IMR-90 (cell line): Measurements from ENCODE around the gene F2RL3. TPM values are rescaled to one million over a fixed set of nuclear protein-coding genes. Genes with fewer than 3 reads are reported as not detected.

Experiments
- ATAC-seq: fragments of 200-7000 bp; cut with Tn5 transposase; 2 replicates; pipeline ENCODE4 v1.9.1; 2020; ENCODE audit warnings: low read depth, mild to moderate bottlenecking, moderate library complexity
- BruUV-seq: library from RNA; stranded (reverse); fragments of 400-500 nt; replicated peaks from 2 replicates; lab custom pipeline; 2021; lab: Mats Ljungman, UMichigan
- CTCF ChIA-PET: fragments of 300-600 bp; formaldehyde crosslinking; extraction: SDS; loops from one replicate; lab custom pipeline; 2021; ENCODE audit warnings: antibody characterized with exemption; lab: Yijun Ruan, JAX
- POLR2A ChIA-PET: fragments of 300-600 bp; sonication (Branson Sonifier 250); formaldehyde crosslinking; loops from one replicate; lab custom pipeline; 2022; ENCODE audit warnings: antibody characterized with exemption; ENCODE audit not compliant: unreplicated experiment; lab: Charles Lee
- DNase-seq: peaks from one replicate; pipeline ENCODE4 v3.0.0; 2013
- H2AFZ ChIP-seq: replicated peaks from 2 replicates; pipeline ENCODE3; 2013; ENCODE audit warnings: low read length, mild to moderate bottlenecking; ENCODE audit not compliant: poor library complexity
- H2AK5ac ChIP-seq: 2 replicates; pipeline ENCODE4 v1.6.1; 2013; ENCODE audit warnings: low read depth, low read length, inconsistent platforms
- H2AK9ac ChIP-seq: replicated peaks from 2 replicates; pipeline ENCODE3; 2013; ENCODE audit warnings: mild to moderate bottlenecking, low read depth, low read length, moderate library complexity; ENCODE audit not compliant: poor library complexity
- H2BK120ac ChIP-seq: 2 replicates; pipeline ENCODE4 v1.6.1; 2013; ENCODE audit warnings: low read depth, low read length, inconsistent platforms
- H2BK15ac ChIP-seq: 3 replicates; pipeline ENCODE4 v1.6.1; 2013; ENCODE audit warnings: low read depth, low read length, inconsistent platforms
- H2BK20ac ChIP-seq: 2 replicates; pipeline ENCODE4 v1.6.1; 2013; ENCODE audit warnings: low read depth, mild to moderate bottlenecking, inconsistent platforms, low read length, moderate library complexity
- H2BK5ac ChIP-seq: 2 replicates; pipeline ENCODE4 v1.6.1; 2013; ENCODE audit warnings: mild to moderate bottlenecking, low read depth, low read length, inconsistent platforms; ENCODE audit not compliant: poor library complexity, severe bottlenecking
- H3K14ac ChIP-seq: replicated peaks from 2 replicates; pipeline ENCODE4 v1.6.1; 2013; ENCODE audit warnings: low read depth, low read length, inconsistent platforms
- H3K18ac ChIP-seq: 2 replicates; pipeline ENCODE4 v1.6.1; 2013; ENCODE audit warnings: low read depth, low read length, control low read depth
- H3K23ac ChIP-seq: 2 replicates; pipeline ENCODE4 v1.6.1; 2013; ENCODE audit warnings: low read depth, low read length, inconsistent platforms
- H3K27ac ChIP-seq: 2 replicates; pipeline ENCODE4 v1.5.1; 2013; ENCODE audit warnings: mild to moderate bottlenecking, control low read depth, low read length; ENCODE audit not compliant: insufficient read depth
- H3K27me3 ChIP-seq: 2 replicates; pipeline ENCODE4 v1.6.1; 2013; ENCODE audit warnings: low read length; ENCODE audit not compliant: control insufficient read depth, insufficient read depth
- H3K36me3 ChIP-seq: 2 replicates; pipeline ENCODE4 v1.6.1; 2013; ENCODE audit warnings: low read length, mixed read lengths; ENCODE audit not compliant: control insufficient read depth, insufficient read depth
- H3K4ac ChIP-seq: 2 replicates; pipeline ENCODE4 v1.6.1; 2013; ENCODE audit warnings: low read depth, low read length, inconsistent platforms
- H3K4me1 ChIP-seq: 2 replicates; pipeline ENCODE4 v1.6.1; 2013; ENCODE audit warnings: low read length, mixed read lengths; ENCODE audit not compliant: control insufficient read depth, insufficient read depth
- H3K4me2 ChIP-seq: 2 replicates; pipeline ENCODE4 v1.6.1; 2013; ENCODE audit warnings: low read depth, mild to moderate bottlenecking, control low read depth, low read length, moderate library complexity
- H3K4me3 ChIP-seq: 2 replicates; pipeline ENCODE4 v1.5.1; 2013; ENCODE audit warnings: low read depth, mild to moderate bottlenecking, control low read depth, low read length, moderate library complexity; ENCODE audit not compliant: insufficient read depth
- H3K56ac ChIP-seq: 2 replicates; pipeline ENCODE4 v1.6.1; 2013; ENCODE audit warnings: low read length, inconsistent platforms; ENCODE audit not compliant: insufficient read depth; ENCODE audit errors: extremely low read depth
- H3K79me1 ChIP-seq, 2 experiments: 2 replicates each; pipeline ENCODE4 v1.6.1; 2013; ENCODE audit warnings: low read length in 2 of 2, inconsistent platforms in 1 of 2, low read depth in 1 of 2
- H3K9ac ChIP-seq: 2 replicates; pipeline ENCODE4 v1.6.1; 2013; ENCODE audit warnings: low read depth, low read length, control low read depth
- H3K9me1 ChIP-seq: 2 replicates; pipeline ENCODE4 v1.6.1; 2013; ENCODE audit warnings: low read length, inconsistent platforms; ENCODE audit not compliant: insufficient read depth
- H3K9me3 ChIP-seq: 2 replicates; pipeline ENCODE4 v1.6.1; 2013; ENCODE audit warnings: low read length; ENCODE audit not compliant: control insufficient read depth, insufficient read depth
- H4K20me1 ChIP-seq: 2 replicates; pipeline ENCODE4 v1.6.1; 2013; ENCODE audit warnings: low read length, inconsistent platforms; ENCODE audit not compliant: insufficient read depth
- H4K5ac ChIP-seq: 2 replicates; pipeline ENCODE4 v1.6.1; 2013; ENCODE audit warnings: mild to moderate bottlenecking, low read depth, low read length, control low read depth
- H4K8ac ChIP-seq, 2 experiments: 2 replicates each; pipeline ENCODE4 v1.6.1; 2013; ENCODE audit warnings: low read depth in 2 of 2, low read length in 2 of 2, control low read depth in 1 of 2, inconsistent platforms in 1 of 2
- H4K91ac ChIP-seq: 2 replicates; pipeline ENCODE4 v1.6.1; 2013; ENCODE audit warnings: low read depth, low read length, inconsistent platforms; ENCODE audit not compliant: insufficient read depth
- CHD1 ChIP-seq: IDR thresholded peaks from 2 replicates; pipeline ENCODE4 v1.6.1; 2012; ENCODE audit warnings: low read depth, low read length, improper control_type of control experiment
- CTCF ChIP-seq: conservative IDR thresholded peaks from 2 replicates; pipeline ENCODE4 v1.5.1; 2012; ENCODE audit warnings: mild to moderate bottlenecking, low read depth, low read length, improper control_type of control experiment
- ELK1 ChIP-seq: fragments of 150-350 bp; IDR thresholded peaks from 2 replicates; pipeline ENCODE4 v1.6.1; 2016; ENCODE audit warnings: low read depth, mild to moderate bottlenecking, low read length, moderate library complexity, borderline replicate concordance
- MAFK ChIP-seq: IDR thresholded peaks from 2 replicates; pipeline ENCODE4 v1.6.1; 2012; ENCODE audit warnings: low read depth, low read length, improper control_type of control experiment
- MXI1 ChIP-seq: IDR thresholded peaks from 2 replicates; pipeline ENCODE4 v1.6.1; 2012; ENCODE audit warnings: low read depth, mild to moderate bottlenecking, low read length, moderate library complexity, borderline replicate concordance
- POLR2A ChIP-seq: IDR thresholded peaks from 2 replicates; pipeline ENCODE4 v1.6.1; 2012; ENCODE audit warnings: mild to moderate bottlenecking, low read depth, low read length
- WGBS, 2 experiments: methylation state at CpG; one replicate each; pipeline versions ENCODE4 v1.1.5 to v1.1.7; 2013; ENCODE audit warnings: missing lambda C conversion rate in 2 of 2; ENCODE audit not compliant: insufficient read length in 1 of 2; ENCODE audit errors: extremely low coverage in 2 of 2; 5-methylcytosine and 5-hydroxymethylcytosine counted together
- dilution Hi-C: fragments of 300-500 bp; cut with HindIII; formaldehyde crosslinking; loops from one replicate; pipeline ENCODE4 v1.14.3; 2018; ENCODE audit warnings: low sequenced_read_pairs; ENCODE audit not compliant: unreplicated experiment
- in situ Hi-C: fragments of 300-500 bp; cut with MboI; formaldehyde crosslinking; loops from 3 replicates; pipeline ENCODE4 v1.14.3; 2019; ENCODE audit warnings: low sequenced_read_pairs, inconsistent platforms, mixed read lengths
- intact Hi-C: fragments of 100-400 bp; cut with micrococcal nuclease; formaldehyde crosslinking; loops from 2 replicates; pipeline ENCODE4 v1.10.0; 2022
- polyA plus RNA-seq, 3 experiments: library from polyadenylated mRNA; depleted of rRNA; stranded (reverse); fragments of >200 nt; gene quantifications; 2 replicates each; pipeline ENCODE4 v1.2.3, GENCODE V29; 2012; ENCODE audit warnings: low replicate concordance in 1 of 3
- total RNA-seq: library from RNA; depleted of rRNA; stranded (reverse); fragments of >200 nt; gene quantifications from 2 replicates; pipeline ENCODE4 v1.2.3, GENCODE V29; 2012

The F2RL3 gene
- total and polyA plus RNA-seq, 2 of the 4 experiments (the other 2 are of a cell fraction), result 0.03 TPM; not detected in 1

- Histone ChIP-seq H3K4me1 (no peaks in the 10 kb centered on the region), H3K9me1 (no peaks in the 10 kb centered on the region), H3K18ac (no peak overlapping the region), H4K20me1 (no peaks in the 10 kb centered on the region), H3K14ac (no peak overlapping the region), H2BK20ac (no peak overlapping the region), H3K23ac (no peak overlapping the region), H3K56ac (no peak overlapping the region), H3K27me3 (no peaks in the 10 kb centered on the region; the same call in 1 of the 2 replicates), H3K36me3 (no peaks in the 10 kb centered on the region), H2BK5ac (no peak overlapping the region), H2AK9ac (no peak overlapping the region), H3K4ac (no peak overlapping the region), H2AFZ (no peak overlapping the region), H3K9ac (no peak overlapping the region), H3K27ac (no peak overlapping the region), H2BK15ac (no peak overlapping the region), H2BK120ac (no peak overlapping the region), H3K79me1 (no peaks in the 10 kb centered on the region), H3K4me3 (no peak overlapping the region), H2AK5ac (no peak overlapping the region), H4K5ac (no peak overlapping the region), H3K9me3 (peaks cover 8% of the 10 kb centered on the region), H4K91ac (no peak overlapping the region), H3K4me2 (no peak overlapping the region), H4K8ac (no peak overlapping the region)
- in situ Hi-C loops (no loop called here), intact Hi-C loops (no loop called here), dilution Hi-C loops (no loop called here)
- POLR2A ChIA-PET, result no interaction called here
- WGBS, 2 experiments, result 66% methylated on average over 7 of the region's 13 CpGs; no CpG with 5 or more reads in 1 of the 2 experiments
- no peak for ATAC-seq
- CTCF ChIA-PET, result no interaction called here
- DNase-seq, result no peak
- TF ChIP-seq MXI1 (no peak), CHD1 (no peak), ELK1 (no peak), CTCF (no peak), POLR2A (no peak), MAFK (no peak)
- BruUV-seq, result no TSS peak
Measured at GRCh38 chr19:16927883-16928282, 39.1 kb downstream of the F2RL3 start.
